Measurements from ENCODE around the gene MRPL51.
"Not testable (repeated sequence)": the region's sequence is repeated elsewhere in the genome, so short reads cannot be mapped to it uniquely, and the experiment has no call there.

The MRPL51 gene

DNA sequence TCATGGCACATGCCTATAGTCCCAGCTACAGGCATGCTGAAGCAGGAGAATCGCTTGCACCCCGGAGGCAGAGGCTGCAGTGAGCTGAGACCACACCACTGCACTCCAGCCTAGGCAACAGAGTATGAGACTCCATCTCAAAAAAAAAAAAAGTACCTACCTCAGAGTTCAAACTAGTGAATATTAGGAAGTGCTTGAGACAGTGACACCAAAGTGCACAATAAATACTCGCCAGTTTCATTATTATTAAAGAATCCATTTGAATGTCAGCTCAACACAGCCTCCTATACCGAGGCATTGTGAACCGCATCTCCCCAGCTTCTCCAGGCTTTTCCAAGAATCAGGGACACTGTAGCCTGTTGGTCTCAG is 46.2 kb upstream of the MRPL51 start:
- H3K36me3 ChIP-seq (ENCODE audit: control insufficient read depth, insufficient read depth, low read length) = peaks cover 39% of the 10 kb centered on the region
- no peak for DNase-seq (ENCODE audit: extremely low read depth, insufficient read length)
- H3K27me3 ChIP-seq (replicated peaks; ENCODE audit: control insufficient read depth, insufficient read depth, low read length) = no peaks in the 10 kb centered on the region
- no peak overlapping the region for H3K4me3 ChIP-seq (replicated peaks; ENCODE audit: low read depth, low read length)
- TF ChIP-seq, protein P1, sequence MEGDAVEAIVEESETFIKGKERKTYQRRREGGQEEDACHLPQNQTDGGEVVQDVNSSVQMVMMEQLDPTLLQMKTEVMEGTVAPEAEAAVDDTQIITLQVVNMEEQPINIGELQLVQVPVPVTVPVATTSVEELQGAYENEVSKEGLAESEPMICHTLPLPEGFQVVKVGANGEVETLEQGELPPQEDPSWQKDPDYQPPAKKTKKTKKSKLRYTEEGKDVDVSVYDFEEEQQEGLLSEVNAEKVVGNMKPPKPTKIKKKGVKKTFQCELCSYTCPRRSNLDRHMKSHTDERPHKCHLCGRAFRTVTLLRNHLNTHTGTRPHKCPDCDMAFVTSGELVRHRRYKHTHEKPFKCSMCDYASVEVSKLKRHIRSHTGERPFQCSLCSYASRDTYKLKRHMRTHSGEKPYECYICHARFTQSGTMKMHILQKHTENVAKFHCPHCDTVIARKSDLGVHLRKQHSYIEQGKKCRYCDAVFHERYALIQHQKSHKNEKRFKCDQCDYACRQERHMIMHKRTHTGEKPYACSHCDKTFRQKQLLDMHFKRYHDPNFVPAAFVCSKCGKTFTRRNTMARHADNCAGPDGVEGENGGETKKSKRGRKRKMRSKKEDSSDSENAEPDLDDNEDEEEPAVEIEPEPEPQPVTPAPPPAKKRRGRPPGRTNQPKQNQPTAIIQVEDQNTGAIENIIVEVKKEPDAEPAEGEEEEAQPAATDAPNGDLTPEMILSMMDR (IDR thresholded peaks at IDR 0.05; ENCODE audit: insufficient read depth, low read length, poor library complexity, severe bottlenecking) = no peak

DNA sequence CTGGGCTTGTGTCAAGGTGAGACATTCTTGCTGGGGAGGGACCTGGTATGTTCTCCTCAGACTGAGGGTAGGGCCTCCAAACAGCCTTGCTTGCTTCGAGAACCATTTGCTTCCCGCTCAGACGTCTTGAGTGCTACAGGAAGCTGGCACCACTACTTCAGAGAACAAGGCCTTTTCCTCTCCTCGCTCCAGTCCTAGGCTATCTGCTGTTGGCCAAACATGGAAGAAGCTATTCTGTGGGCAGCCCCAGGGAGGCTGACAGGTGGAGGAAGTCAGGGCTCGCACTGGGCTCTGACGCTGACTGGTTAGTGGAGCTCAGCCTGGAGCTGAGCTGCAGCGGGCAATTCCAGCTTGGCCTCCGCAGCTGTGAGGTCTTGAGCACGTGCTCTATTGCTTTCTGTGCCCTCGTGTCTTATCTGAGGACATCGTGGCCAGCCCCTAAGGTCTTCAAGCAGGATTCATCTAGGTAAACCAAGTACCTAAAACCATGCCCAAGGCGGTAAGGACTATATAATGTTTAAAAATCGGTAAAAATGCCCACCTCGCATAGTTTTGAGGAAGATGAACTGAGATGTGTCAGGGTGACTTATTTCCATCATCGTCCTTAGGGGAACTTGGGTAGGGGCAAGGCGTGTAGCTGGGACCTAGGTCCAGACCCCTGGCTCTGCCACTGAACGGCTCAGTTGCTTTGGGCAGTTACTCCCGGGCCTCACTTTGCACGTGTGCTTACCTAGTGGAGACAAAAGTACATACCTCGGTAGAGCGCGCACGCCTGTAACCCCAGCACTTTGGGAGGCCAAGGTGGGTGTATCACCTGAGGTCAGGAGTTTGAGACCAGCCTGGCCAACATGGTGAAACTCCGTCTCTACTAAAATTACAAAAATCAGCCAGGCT is 45.6 kb upstream of the MRPL51 start:
- no peak overlapping the region for H3K4me3 ChIP-seq (replicated peaks; ENCODE audit: low read depth, low read length)
- no peaks in the 10 kb centered on the region for H3K27me3 ChIP-seq (replicated peaks; ENCODE audit: control insufficient read depth, insufficient read depth, low read length)
- peak; percentile 57 for DNase-seq (ENCODE audit: extremely low read depth, insufficient read length)
- TF ChIP-seq, protein P1 (IDR thresholded peaks at IDR 0.05; ENCODE audit: insufficient read depth, low read length, poor library complexity, severe bottlenecking) = no peak
- H3K36me3 ChIP-seq (ENCODE audit: control insufficient read depth, insufficient read depth, low read length) = peaks cover 39% of the 10 kb centered on the region

DNA sequence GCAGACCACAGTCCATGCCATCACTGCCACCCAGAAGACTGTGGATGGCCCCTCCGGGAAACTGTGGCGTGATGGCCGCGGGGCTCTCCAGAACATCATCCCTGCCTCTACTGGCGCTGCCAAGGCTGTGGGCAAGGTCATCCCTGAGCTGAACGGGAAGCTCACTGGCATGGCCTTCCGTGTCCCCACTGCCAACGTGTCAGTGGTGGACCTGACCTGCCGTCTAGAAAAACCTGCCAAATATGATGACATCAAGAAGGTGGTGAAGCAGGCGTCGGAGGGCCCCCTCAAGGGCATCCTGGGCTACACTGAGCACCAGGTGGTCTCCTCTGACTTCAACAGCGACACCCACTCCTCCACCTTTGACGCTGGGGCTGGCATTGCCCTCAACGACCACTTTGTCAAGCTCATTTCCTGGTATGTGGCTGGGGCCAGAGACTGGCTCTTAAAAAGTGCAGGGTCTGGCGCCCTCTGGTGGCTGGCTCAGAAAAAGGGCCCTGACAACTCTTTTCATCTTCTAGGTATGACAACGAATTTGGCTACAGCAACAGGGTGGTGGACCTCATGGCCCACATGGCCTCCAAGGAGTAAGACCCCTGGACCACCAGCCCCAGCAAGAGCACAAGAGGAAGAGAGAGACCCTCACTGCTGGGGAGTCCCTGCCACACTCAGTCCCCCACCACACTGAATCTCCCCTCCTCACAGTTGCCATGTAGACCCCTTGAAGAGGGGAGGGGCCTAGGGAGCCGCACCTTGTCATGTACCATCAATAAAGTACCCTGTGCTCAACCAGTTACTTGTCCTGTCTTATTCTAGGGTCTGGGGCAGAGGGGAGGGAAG is 44.7 kb upstream of the MRPL51 start:
- H3K4me3 ChIP-seq (replicated peaks; ENCODE audit: low read depth, low read length) = peak overlapping the region; percentile 97
- peaks cover 39% of the 10 kb centered on the region for H3K36me3 ChIP-seq (ENCODE audit: control insufficient read depth, insufficient read depth, low read length)
- TF ChIP-seq, protein P1 (IDR thresholded peaks at IDR 0.05; ENCODE audit: insufficient read depth, low read length, poor library complexity, severe bottlenecking) = peak; percentile 82
- not testable (repeated sequence) for H3K27me3 ChIP-seq (replicated peaks; ENCODE audit: control insufficient read depth, insufficient read depth, low read length)
- peak; percentile 53 for DNase-seq (ENCODE audit: extremely low read depth, insufficient read length)

DNA sequence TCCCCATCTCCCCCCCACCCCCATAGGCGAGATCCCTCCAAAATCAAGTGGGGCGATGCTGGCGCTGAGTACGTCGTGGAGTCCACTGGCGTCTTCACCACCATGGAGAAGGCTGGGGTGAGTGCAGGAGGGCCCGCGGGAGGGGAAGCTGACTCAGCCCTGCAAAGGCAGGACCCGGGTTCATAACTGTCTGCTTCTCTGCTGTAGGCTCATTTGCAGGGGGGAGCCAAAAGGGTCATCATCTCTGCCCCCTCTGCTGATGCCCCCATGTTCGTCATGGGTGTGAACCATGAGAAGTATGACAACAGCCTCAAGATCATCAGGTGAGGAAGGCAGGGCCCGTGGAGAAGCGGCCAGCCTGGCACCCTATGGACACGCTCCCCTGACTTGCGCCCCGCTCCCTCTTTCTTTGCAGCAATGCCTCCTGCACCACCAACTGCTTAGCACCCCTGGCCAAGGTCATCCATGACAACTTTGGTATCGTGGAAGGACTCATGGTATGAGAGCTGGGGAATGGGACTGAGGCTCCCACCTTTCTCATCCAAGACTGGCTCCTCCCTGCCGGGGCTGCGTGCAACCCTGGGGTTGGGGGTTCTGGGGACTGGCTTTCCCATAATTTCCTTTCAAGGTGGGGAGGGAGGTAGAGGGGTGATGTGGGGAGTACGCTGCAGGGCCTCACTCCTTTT is 44.0 kb upstream of the MRPL51 start:
- no peak for DNase-seq (ENCODE audit: extremely low read depth, insufficient read length)
- no peaks in the 10 kb centered on the region for H3K27me3 ChIP-seq (replicated peaks; ENCODE audit: control insufficient read depth, insufficient read depth, low read length)
- TF ChIP-seq, protein P1 (IDR thresholded peaks at IDR 0.05; ENCODE audit: insufficient read depth, low read length, poor library complexity, severe bottlenecking) = no peak
- peak overlapping the region; percentile 97 for H3K4me3 ChIP-seq (replicated peaks; ENCODE audit: low read depth, low read length)
- H3K36me3 ChIP-seq (ENCODE audit: control insufficient read depth, insufficient read depth, low read length) = peaks cover 41% of the 10 kb centered on the region

DNA sequence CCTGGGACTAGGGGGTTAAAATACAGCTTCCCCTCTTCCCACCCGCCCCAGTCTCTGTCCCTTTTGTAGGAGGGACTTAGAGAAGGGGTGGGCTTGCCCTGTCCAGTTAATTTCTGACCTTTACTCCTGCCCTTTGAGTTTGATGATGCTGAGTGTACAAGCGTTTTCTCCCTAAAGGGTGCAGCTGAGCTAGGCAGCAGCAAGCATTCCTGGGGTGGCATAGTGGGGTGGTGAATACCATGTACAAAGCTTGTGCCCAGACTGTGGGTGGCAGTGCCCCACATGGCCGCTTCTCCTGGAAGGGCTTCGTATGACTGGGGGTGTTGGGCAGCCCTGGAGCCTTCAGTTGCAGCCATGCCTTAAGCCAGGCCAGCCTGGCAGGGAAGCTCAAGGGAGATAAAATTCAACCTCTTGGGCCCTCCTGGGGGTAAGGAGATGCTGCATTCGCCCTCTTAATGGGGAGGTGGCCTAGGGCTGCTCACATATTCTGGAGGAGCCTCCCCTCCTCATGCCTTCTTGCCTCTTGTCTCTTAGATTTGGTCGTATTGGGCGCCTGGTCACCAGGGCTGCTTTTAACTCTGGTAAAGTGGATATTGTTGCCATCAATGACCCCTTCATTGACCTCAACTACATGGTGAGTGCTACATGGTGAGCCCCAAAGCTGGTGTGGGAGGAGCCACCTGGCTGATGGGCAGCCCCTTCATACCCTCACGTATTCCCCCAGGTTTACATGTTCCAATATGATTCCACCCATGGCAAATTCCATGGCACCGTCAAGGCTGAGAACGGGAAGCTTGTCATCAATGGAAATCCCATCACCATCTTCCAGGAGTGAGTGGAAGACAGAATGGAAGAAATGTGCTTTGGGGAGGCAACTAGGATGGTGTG is 43.1 kb upstream of the MRPL51 start:
- TF ChIP-seq, protein P1 (IDR thresholded peaks at IDR 0.05; ENCODE audit: insufficient read depth, low read length, poor library complexity, severe bottlenecking) = no peak
- H3K36me3 ChIP-seq (ENCODE audit: control insufficient read depth, insufficient read depth, low read length) = peaks cover 34% of the 10 kb centered on the region
- H3K4me3 ChIP-seq (replicated peaks; ENCODE audit: low read depth, low read length) = peak overlapping the region; percentile 97
- DNase-seq (ENCODE audit: extremely low read depth, insufficient read length) = no peak
- H3K27me3 ChIP-seq (replicated peaks; ENCODE audit: control insufficient read depth, insufficient read depth, low read length) = no peaks in the 10 kb centered on the region
